GM18858 (cell line): Measurements from ENCODE around the gene PGPEP1.

Experiments
- ATAC-seq: cut with Tn5 transposase; IDR thresholded peaks from one replicate; pipeline ENCODE4 v1.9.1; 2021; ENCODE audit not compliant: unreplicated experiment

The PGPEP1 gene

GRCh38 chr19:18417250-18418028, 77.0 kb downstream of the PGPEP1 start:
- no peak for ATAC-seq

GRCh38 chr19:18418029-18418482, 77.7 kb downstream of the PGPEP1 start:
- no peak for ATAC-seq

GRCh38 chr19:18418483-18419194, 78.2 kb downstream of the PGPEP1 start:
- no peak for ATAC-seq

GRCh38 chr19:18419195-18419698, 78.8 kb downstream of the PGPEP1 start, which contains the start of gene SSBP4:
SSBP4 (plus strand) TSS chr19:18419398; CDS start chr19:18419649, 251 bp downstream.
- no peak for ATAC-seq
